ENCODE data around the gene MAD2L2.

Gene MAD2L2

GRCh38 chr1:11706292-11706691, 25.3 kb upstream of the MAD2L2 start:
- no peak for DNase-seq (ENCODE audit: low spot score)
- ChIA-PET CTCF (interaction anchor here (1.0 kb wide), 1 partner anchor 13 kb away, joined by 3 read pairs; no protein-coding TSS in a partner anchor), POLR2A (ENCODE audit: low non-redundant PET) (no interaction called here)
- H3K27ac ChIP-seq: no peak overlapping the region
- no peak for TF ChIP-seq CTCF (conservative IDR thresholded peaks at IDR 0.05; ENCODE audit: low read depth)

GRCh38 chr1:11705596-11705995, 24.6 kb upstream of the MAD2L2 start:
- no peak overlapping the region for H3K27ac ChIP-seq
- DNase-seq (ENCODE audit: low spot score): no peak
- no peak for TF ChIP-seq CTCF (conservative IDR thresholded peaks at IDR 0.05; ENCODE audit: low read depth)
- CTCF ChIA-PET: interaction anchor here (1.2 kb wide), 1 partner anchor 10 kb away, joined by 6 read pairs; no protein-coding TSS in a partner anchor
- POLR2A ChIA-PET (ENCODE audit: low non-redundant PET): no interaction called here

GRCh38 chr1:11704691-11705475, 23.9 kb upstream of the MAD2L2 start:
- no peak for TF ChIP-seq CTCF (conservative IDR thresholded peaks at IDR 0.05; ENCODE audit: low read depth)
- POLR2A ChIA-PET (ENCODE audit: low non-redundant PET): no interaction called here
- H3K27ac ChIP-seq: no peak overlapping the region
- CTCF ChIA-PET: interaction anchor here (1.2 kb wide), 1 partner anchor 11 kb away, joined by 6 read pairs; no protein-coding TSS in a partner anchor
- no peak for DNase-seq (ENCODE audit: low spot score)

- DNase-seq (ENCODE audit: low spot score): no peak
- ChIA-PET POLR2A (ENCODE audit: low non-redundant PET) (no interaction called here), CTCF (no interaction called here)
- TF ChIP-seq CTCF (conservative IDR thresholded peaks at IDR 0.05; ENCODE audit: low read depth): no peak
- H3K27ac ChIP-seq: no peak overlapping the region
These were observed 23.2 kb upstream of the MAD2L2 start for GRCh38 chr1:11704194-11704529.

- ChIA-PET CTCF (no interaction called here), POLR2A (ENCODE audit: low non-redundant PET) (no interaction called here)
- TF ChIP-seq CTCF (conservative IDR thresholded peaks at IDR 0.05; ENCODE audit: low read depth): no peak
- H3K27ac ChIP-seq: no peak overlapping the region
- no peak for DNase-seq (ENCODE audit: low spot score)
These were observed 22.6 kb upstream of the MAD2L2 start for GRCh38 chr1:11703357-11704193.

GRCh38 chr1:11701981-11702803, 21.2 kb upstream of the MAD2L2 start:
- ChIA-PET CTCF (interaction anchor here (0.7 kb wide), 1 partner anchor 17 kb away, joined by 3 read pairs; no protein-coding TSS in a partner anchor), POLR2A (ENCODE audit: low non-redundant PET) (interaction anchor here (0.6 kb wide), 1 partner anchor 53 kb away, joined by 7 read pairs; no protein-coding TSS in a partner anchor)
- no peak for DNase-seq (ENCODE audit: low spot score)
- no peak for TF ChIP-seq CTCF (conservative IDR thresholded peaks at IDR 0.05; ENCODE audit: low read depth)
- H3K27ac ChIP-seq: no peak overlapping the region

Data from RWPE1 (cell line).